ENCODE results near the gene CNKSR3.
"Not testable (repeated sequence)": the region's sequence is repeated elsewhere in the genome, so short reads cannot be mapped to it uniquely, and the experiment has no call there.

Gene CNKSR3

DNA sequence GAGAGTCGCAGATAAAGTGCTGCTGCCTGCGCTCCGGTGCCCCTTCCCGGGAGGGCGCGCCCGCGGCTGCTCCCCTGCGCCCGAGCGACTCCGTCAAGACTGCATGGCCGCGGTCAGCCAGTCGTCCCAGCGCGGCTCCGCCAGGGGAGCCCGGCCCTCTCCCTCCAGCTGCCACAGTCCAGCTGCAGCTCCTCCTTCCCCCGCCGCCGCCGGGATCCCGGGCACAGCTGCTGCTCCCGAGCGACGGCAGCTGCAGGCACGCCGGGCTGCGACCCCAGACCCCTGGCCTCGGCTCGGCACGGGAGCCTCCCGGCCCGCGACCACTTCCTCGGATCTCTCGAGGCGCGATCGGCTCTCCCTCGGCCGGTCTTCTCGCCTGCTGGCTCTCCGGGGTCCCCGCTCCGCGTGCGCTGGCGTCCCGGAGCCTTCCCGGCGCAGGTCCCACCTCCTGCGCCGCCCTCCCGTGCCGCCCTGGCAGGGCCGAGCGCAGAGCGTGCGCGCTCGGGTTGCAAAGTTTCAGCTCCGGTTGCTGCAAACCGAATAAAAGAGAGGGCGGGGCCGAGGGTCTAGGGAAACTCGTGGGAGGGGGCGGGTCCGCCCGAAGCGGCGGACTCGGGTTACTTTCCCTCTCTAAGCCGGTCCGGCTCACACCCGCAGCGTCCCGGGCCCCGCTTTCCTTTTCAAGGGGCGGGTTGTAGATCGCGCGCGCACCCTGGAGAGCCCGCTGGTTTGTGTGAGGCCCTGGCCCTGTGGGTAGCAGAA, at the start of gene CNKSR3:
CNKSR3 (minus strand) TSS at position 542 of the 762 bp plus-strand sequence. CDS start 571 bp downstream, outside the sequence.
- DNase-seq, result peak; percentile 95

DNA sequence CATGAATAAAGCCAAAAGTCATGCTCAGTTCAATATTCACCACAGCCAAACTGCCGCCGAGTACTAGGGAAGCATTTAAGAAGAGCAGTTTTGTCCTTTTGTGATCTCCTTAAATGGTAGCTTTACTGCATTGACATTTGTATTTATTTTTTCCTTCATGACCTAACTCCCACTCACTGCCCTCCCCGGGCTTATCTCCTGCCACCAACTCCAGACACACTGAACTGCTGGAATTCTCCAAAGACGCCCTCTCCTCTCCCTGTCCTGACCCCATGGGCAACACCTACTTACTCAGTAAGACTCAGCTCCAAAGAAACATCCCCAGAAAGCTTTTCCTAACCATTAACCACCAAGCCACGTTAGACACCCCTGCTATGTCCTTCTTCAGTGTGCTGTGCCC, 48.5 kb upstream of the CNKSR3 start:
- DNase-seq, result no peak

DNA sequence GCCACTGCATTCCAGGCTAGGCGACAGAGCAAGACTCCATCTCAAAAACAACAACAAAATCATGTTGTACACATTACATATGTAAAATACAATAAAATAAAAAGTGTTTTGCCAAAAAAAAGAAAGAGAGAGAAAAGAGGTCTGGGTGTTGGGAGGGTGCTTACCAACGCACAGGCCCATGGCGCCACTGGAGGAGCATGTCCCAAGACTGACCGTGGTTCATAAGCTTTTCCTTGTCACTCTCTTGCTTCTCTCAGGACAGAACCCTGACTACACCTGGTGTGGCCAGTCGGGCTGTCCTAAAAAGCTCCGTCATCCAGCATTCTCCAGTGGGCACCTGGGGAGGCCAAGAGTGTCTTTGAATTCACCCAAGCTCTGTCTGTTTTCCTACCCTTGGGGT, 48.0 kb upstream of the CNKSR3 start:
- no peak for DNase-seq

GRCh38 chr6:154555073-154555677, 44.7 kb upstream of the CNKSR3 start:
- DNase-seq, result no peak

DNA sequence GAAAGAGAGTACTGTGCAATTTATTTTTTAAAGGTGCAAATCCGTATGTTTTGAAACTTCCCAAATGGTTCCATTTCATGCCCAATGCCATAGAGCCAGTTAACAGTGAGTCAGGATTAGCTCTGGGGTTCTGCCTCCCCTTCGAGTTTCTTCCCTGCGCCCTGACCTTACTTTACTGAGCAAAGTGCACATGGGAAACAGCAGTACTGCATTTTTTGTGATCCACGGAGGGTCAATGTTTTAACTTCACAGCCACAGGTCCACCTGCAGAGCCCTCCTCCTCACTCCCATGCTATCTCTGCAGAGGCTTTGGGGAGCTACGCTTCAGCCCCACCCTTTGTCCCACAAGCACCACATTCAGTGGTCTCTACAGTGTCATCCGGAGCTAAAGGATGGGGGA, 44.0 kb upstream of the CNKSR3 start:
- DNase-seq, result no peak

DNA sequence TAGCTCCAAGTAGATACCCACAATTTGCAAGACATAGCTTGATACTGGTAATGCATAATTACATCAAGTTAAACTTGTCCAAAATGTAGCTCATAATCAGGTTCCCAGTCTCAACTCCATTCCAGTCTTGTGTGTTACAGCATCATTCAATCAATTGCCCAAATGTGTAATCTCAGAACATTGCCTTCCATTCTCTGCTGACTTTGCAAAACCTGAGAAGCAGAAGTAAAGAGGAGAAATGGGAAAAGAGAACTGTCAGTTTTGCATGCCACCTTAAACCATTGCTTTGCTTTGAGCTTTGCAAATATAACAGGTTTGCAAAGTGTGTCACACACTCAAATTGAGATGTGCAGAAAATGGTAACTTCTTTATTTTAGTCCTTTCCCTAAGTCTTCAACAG, 40.3 kb upstream of the CNKSR3 start:
- no peak for DNase-seq

DNA sequence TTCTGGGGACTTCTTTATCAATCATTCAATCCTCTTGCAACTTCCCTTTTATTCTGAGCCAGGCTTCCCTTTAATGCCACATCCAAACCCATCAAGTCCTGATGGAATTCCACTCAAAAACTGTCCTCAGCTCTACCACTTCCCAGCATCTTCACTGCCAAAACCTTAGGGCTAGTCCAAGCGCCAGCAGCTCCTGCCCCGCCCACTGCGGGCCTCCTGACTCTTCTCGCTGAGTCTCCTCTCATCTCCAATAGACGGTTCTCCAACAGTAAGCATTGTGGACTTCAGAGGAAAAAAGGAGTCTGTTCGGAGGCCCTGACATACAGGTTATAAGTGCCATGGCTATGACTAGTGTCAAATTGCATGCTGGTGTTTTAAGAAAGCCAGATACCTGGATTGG, 38.7 kb upstream of the CNKSR3 start:
- DNase-seq, result no peak

DNA sequence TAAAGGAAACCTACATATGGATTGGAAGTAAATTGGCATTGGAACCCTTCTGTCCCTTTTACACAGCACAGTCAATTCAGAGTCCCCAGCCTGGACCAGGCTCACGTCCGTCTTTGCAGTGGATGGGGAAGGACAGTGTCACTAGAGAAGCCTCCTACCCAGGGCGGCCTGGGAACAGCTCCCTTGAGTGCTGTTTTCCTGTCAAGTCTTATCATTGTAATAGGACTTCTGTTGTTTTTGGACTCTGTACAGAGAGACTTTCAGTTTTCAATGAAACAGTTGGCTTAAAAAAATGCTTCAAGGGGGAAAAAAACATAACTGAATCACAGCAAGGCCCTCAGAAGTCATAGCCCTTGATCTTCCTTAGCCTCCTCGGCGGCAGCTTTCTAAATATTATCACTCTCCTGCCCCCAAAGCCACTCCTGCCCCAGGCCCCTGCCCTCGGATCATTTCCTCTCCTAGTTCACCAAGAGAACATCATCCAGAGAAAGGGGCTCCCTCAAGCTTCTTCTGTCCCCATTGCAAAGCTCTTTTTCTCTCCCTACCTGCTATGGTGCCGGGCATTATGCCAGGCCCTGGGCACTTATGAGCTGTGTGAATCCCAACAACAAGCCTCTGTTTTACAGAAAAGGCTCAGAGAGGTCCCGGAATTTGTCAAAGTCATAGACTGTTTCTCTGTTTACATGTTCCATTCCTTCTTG, 37.8 kb upstream of the CNKSR3 start:
- DNase-seq, result no peak

DNA sequence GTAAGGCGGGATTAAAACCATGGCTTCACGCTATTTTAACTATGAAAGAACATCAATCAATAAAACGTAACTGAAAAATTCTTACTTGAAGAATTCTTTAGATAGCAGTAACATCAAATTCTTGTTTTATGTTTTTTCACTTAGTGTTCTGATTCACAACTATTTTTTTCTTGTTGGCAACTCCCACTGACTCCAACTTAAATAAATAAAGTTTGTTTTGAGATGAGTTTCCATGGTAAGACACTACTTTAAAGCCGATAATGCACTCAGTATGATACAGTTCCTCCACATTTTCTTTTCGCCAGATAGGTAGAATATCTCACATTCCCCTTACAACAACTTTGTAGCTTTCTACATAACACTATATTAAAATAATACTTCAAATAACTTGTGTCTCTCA, 33.1 kb upstream of the CNKSR3 start:
- DNase-seq, result no peak

DNA sequence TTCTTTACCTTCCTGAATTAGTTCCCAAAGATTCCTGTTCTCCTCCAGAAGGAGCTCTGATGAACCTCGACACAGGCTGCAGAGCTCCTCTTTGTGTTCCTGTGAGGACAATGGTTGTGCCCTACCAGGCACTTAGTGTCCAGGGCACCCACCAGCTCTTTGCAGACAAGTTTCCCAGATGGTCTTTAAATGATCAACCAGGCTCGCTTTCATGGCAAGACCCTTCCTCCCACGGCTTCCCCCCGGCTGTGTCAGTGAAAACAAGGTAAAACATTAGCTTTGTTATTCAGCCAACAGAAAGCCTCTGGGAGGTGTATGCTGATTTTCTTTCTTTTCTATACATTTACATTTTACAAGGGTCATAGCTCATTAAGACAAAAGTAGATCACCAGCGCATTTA, 32.3 kb upstream of the CNKSR3 start:
- no peak for DNase-seq

- not testable (repeated sequence) for DNase-seq
Measured at GRCh38 chr6:154541837-154542236, 31.4 kb upstream of the CNKSR3 start.

DNA sequence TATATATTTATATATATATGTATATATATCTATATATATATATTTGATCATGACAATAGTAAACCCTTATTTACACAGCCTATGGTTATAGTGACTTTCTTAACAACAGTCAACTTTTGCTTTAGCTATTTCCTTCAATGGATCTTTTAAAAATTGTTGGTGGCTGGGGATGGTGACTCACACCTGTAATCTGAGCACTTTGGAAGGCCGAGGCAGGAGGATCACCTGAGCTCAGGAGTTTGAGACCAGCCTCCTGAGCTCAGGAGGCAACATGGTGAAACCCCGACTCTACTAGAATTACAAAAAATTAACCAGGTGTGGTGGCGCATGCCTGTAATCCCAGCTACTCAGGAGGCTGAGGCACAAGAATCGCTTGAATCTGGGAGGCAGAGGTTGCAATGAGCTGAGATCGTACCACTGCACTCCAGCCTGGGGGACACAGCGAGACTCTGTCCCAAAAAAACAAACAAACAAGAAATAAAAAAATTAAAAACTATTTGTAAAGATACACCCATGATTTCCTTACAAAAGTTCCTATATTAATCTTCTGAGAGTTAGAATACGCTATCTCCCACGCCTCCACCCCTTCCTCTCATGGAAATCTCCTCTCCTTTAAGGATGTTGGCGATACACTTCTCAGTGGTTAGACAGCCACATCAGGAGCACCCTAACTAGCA, 29.2 kb upstream of the CNKSR3 start:
- no peak for DNase-seq

GRCh38 chr6:154538640-154539191, 28.2 kb upstream of the CNKSR3 start:
- no peak for DNase-seq

DNA sequence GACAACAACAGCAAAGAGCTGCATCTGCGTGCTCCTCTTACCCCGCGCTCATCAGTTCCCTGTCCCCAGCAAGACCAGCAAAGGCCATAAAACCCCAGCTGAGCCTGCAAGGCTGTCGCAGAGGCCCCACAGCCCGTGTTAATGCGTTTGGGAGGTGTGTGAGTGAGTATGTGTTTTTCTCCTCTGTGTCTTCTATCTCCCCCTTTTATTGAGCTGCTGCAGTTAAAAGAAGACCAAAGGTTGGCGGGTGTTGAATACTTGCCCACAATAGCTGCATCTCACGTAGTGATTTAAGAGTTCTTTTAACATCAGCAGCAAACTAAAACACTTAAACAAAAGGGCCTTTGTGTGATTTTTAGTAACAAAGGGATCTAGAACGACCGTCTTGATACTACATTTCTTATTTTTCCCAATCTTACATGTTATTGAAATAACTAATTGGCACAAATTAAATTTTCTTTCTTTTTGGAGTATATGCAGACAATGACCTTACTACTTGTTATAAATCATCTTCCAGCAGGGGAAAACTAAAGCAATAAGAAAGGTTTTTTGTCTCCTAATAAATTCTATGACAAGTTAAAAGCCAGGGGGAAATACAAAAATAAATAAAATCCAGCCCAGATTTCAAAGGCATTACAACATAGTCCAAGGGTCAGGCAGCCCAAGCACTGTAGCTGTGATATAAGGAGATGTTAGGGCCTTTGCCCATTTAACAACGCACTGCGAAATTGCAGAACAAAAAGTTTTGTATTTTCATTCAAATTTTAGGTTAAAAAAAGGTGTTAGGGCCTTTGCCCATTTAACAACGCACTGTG, 27.2 kb upstream of the CNKSR3 start:
- DNase-seq, result no peak

DNA sequence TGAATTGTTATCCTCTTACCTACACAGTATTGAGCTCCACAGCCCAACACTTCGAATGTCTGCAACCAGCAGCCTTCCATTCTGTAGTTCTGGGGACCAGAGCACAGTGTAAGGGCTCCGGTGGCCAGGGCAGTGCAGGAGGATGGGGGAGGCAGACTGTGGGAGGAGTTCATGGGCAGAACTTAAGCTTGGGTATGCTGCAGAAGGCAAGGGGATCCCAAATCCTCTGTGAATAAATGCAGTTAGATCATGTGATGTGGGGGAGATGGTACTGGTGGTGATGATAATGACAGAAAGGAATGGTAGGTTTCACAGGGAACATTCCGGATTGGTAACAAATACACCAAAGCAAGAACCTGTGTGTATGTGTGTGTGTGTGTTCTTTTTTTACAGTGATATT, 26.5 kb upstream of the CNKSR3 start:
- no peak for DNase-seq

GRCh38 chr6:154536255-154536654, 25.8 kb upstream of the CNKSR3 start:
- no peak for DNase-seq

DNA sequence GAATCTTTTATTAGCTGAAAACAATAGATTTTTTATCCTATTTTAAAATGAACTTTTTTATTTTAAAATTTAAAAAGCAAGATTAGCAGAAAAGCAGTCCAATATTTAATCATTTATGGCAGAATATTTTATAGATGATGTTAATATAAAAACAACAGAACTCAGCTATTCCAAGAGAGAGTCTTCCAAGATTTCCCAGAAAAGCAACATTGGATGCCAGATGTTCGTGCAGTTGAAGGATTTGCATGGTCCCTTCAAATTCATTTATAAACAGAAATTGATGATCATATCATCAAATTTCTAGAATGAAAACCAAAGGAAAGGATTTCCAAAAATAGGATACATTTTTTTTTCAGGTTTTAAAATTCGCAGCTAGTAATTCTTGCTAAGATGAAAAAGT, 25.4 kb upstream of the CNKSR3 start:
- DNase-seq, result no peak

- DNase-seq, result no peak
Measured at GRCh38 chr6:154535147-154535546, 24.7 kb upstream of the CNKSR3 start.

- DNase-seq, result no peak
Measured at GRCh38 chr6:154534531-154534930, 24.0 kb upstream of the CNKSR3 start.

GRCh38 chr6:154532426-154532825, 21.9 kb upstream of the CNKSR3 start:
- DNase-seq, result no peak

- no peak for DNase-seq
Measured at GRCh38 chr6:154529957-154530356, 19.5 kb upstream of the CNKSR3 start.

DNA sequence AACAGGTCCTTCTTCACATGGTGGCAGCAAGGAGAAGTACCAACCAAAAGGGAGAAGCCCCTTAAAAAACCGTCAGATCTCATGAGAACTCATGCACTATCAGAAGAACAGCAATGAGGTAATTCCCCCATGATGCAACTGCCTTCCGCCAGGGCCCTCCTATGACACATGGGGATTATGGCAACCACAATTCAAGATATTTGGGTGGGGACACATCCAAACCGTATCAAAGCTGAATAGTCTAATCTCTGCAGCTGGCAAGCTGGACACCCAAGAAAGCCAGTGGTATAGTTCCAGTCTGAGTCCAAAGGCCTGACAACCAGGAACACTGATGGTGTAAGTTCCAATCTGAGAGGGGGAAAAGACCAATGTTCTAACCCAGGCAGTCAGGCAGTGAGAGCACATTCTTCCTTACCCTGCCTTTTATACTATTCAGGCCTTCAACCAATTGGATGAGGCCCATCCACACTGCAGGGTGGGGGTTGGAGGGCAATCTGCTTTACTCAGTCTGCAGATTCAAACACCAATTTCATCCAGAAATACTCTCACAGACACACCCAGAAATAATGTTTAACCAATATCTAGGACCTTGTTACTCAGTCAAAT, 17.9 kb upstream of the CNKSR3 start:
- DNase-seq, result no peak
